AG09319 (cell line): Measurements from ENCODE around the gene RTN1.
A peak's percentile ranks its signal among the peaks of the same experiment; 100 is the strongest.

ENCODE experiments used
- DNase-seq: peaks from one replicate; pipeline ENCODE4 v3.0.0-alpha.2; 2010; ENCODE audit warnings: low read depth; ENCODE audit errors: extremely low read depth
- CTCF ChIP-seq: IDR thresholded peaks from 2 replicates; pipeline ENCODE4 v1.5.1; 2011; ENCODE audit warnings: low read depth, mild to moderate bottlenecking, inconsistent platforms, low read length, moderate library complexity

The RTN1 gene

GRCh38 chr14:59582845-59583509, 287.6 kb downstream of the RTN1 start:
- DNase-seq = no peak
- no peak for TF ChIP-seq CTCF

DNA sequence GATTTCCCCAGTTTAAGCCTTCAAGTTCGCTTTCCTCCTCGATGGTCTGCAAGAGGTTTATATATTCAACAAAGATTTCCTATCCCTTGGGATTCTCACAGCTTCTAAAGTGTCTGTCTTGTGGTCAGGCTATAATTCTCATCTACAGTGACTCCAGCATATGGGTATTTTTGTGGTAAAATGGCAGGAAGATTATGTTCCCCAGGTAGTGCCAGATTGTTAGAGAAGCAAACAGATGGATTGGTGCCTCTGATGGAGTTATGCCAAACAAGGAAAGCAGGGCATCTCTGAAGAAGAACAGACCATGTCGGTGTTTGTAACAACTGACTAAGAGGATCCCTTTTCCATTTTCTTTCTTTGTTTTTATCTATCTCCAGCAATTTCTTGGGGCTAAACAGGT, 288.4 kb downstream of the RTN1 start:
- no peak for DNase-seq

DNA sequence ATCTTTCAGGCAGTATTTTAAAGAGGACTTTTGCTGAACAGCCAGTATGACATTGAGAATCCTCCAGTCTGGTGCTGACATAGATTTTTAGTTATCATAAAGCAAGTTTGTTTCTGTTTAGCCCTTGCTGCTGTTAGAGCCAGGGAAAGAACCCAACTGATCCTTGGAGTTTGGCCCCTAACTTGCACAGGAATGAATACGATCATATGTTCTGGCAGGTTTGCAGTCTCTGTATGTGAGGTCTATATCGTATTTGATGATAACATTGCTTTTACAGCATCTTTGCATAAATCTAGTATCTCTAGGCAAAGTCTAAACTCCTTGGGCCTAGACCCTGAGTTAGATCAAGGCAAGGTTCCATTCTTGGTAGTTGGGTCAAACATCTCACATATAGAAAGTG, 289.7 kb downstream of the RTN1 start:
- TF ChIP-seq CTCF = no peak

More for the DNA sequence above, 288.4 kb downstream of the RTN1 start:
- TF ChIP-seq CTCF = no peak

GRCh38 chr14:59576332-59577294, 294.0 kb downstream of the RTN1 start, which contains the start of gene CCDC175:
Gene CCDC175 (minus strand): TSS chr14:59576812. CDS start chr14:59576775, 37 bp downstream.
- DNase-seq = peak; percentile 29
- TF ChIP-seq CTCF = peak; percentile 72

More for the DNA sequence above, 289.7 kb downstream of the RTN1 start:
- no peak for DNase-seq

GRCh38 chr14:59570122-59570521, 300.5 kb downstream of the RTN1 start:
- no peak for DNase-seq
- TF ChIP-seq CTCF = no peak; the same call in none of the 2 replicates

- DNase-seq = no peak
- no peak for TF ChIP-seq CTCF
These were observed 303.9 kb downstream of the RTN1 start for GRCh38 chr14:59566725-59567124.

DNA sequence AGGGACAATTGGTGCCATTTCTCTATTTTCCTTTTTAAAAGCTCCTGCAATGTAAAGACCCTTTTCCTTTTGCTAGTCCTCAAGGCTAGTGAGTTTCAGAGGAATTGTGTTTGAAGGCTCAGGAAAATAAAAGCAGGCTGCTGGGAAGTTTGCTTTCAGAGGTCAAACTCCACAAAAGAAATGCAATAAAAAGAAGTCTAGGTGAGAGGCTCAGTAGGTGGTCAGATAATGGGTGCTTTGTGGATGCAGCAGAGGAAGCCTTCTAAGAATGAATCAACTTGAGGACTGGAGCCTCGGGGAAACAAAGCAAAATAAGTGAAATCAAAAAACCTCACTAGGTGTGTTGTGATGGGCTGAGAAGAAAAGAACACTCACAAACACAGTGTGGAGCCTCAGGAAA, 304.3 kb downstream of the RTN1 start:
- DNase-seq = no peak
- TF ChIP-seq CTCF = no peak
